Measurements from ENCODE around the gene AREG.

The AREG gene

DNA sequence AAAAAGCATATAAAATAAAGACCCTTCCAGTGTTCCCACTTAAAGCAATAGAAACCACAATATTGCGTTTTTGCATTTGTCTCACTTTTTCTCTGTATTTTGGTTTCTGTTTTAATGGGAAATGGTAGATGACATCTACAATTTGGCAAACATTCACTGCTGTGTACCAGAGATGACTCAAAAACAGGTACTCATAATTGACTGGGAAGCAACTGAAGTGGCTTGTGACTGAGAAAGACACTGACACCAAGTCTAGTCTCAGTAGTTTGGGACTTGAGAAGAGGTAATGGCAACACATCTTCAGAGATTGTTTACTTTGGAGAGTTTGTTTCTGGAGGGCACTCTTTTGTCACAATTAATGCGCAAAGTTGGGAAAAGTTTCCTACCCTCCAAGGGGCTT lies 42.0 kb downstream of the AREG start:
- Histone ChIP-seq H2AFZ (ENCODE audit: low read length) (no peak overlapping the region), H3K4me2 (ENCODE audit: low read depth, low read length, poor library complexity, severe bottlenecking) (no peak overlapping the region), H3K9me3 (ENCODE audit: insufficient read depth, low read depth, low read length) (no peaks in the 10 kb centered on the region), H3K27me3 (ENCODE audit: insufficient read depth, low read length, poor library complexity, severe bottlenecking) (no peaks in the 10 kb centered on the region), H3K4me3 (ENCODE audit: low read length, poor library complexity, severe bottlenecking) (no peak overlapping the region), H3K79me2 (ENCODE audit: insufficient read depth, low read length) (no peaks in the 10 kb centered on the region), H3K4me1 (ENCODE audit: insufficient read depth, low read length, poor library complexity, severe bottlenecking) (no peaks in the 10 kb centered on the region), H3K36me3 (ENCODE audit: insufficient read depth, low read length) (no peaks in the 10 kb centered on the region), H3F3A (ENCODE audit: low read depth) (no peaks in the 10 kb centered on the region), H3K9ac (ENCODE audit: low read depth, low read length, poor library complexity, severe bottlenecking) (no peak overlapping the region), H3K9me2 (replicated peaks; ENCODE audit: low read depth, low read length) (no peaks in the 10 kb centered on the region), H4K20me1 (ENCODE audit: insufficient read depth, low read length, poor library complexity, severe bottlenecking) (no peaks in the 10 kb centered on the region)
- TF ChIP-seq, protein P1, sequence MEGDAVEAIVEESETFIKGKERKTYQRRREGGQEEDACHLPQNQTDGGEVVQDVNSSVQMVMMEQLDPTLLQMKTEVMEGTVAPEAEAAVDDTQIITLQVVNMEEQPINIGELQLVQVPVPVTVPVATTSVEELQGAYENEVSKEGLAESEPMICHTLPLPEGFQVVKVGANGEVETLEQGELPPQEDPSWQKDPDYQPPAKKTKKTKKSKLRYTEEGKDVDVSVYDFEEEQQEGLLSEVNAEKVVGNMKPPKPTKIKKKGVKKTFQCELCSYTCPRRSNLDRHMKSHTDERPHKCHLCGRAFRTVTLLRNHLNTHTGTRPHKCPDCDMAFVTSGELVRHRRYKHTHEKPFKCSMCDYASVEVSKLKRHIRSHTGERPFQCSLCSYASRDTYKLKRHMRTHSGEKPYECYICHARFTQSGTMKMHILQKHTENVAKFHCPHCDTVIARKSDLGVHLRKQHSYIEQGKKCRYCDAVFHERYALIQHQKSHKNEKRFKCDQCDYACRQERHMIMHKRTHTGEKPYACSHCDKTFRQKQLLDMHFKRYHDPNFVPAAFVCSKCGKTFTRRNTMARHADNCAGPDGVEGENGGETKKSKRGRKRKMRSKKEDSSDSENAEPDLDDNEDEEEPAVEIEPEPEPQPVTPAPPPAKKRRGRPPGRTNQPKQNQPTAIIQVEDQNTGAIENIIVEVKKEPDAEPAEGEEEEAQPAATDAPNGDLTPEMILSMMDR (conservative IDR thresholded peaks at IDR 0.05; ENCODE audit: low read length), result no peak
- TF ChIP-seq EZH2phosphoT487 (IDR thresholded peaks at IDR 0.05; ENCODE audit: borderline replicate concordance), result no peak

DNA sequence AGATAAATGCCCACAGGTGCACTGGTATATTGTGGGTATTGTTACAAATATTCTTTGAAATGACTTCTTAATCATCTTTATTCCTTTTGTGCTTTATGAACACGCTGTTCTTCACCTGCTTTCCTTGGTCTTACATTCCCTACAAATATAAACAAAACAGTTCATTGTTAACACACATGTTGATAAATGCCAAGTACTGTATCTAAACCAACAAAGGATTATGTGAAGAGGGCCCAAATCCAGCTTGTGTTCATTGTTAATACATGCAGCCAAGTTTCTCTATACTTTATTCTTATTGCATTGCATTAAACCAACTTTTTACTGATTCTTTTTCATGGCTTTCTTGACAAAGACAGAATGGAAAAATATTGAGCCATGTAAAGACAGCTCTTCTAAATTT lies 42.8 kb downstream of the AREG start:
- no peak for TF ChIP-seq EZH2phosphoT487 (IDR thresholded peaks at IDR 0.05; ENCODE audit: borderline replicate concordance)
- TF ChIP-seq, protein P1 (conservative IDR thresholded peaks at IDR 0.05; ENCODE audit: low read length), result no peak
- H3K36me3 ChIP-seq (ENCODE audit: insufficient read depth, low read length), result no peaks in the 10 kb centered on the region
- no peaks in the 10 kb centered on the region for H3K4me1 ChIP-seq (ENCODE audit: insufficient read depth, low read length, poor library complexity, severe bottlenecking)

DNA sequence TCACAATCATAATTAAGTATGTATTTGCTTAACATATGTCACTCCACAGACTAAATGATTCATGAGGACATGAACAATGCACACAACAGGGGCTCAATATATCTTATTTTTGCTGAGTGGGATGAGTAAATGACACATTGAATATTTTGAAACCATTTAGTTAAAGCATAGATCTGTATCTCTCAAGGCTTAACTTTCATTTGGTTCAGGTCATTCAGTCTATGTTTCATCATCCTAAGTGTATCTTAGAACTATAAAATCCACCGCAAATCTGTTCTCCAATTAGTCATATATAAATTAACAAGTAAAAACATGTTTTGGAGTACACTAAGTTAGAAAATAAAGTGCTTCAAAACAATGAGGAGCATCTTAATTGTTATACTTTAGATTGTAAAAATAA lies 45.8 kb downstream of the AREG start:
- no peak for TF ChIP-seq EZH2phosphoT487 (IDR thresholded peaks at IDR 0.05; ENCODE audit: borderline replicate concordance)
- TF ChIP-seq, protein P1 (conservative IDR thresholded peaks at IDR 0.05; ENCODE audit: low read length), result no peak
- Histone ChIP-seq H3K27me3 (ENCODE audit: insufficient read depth, low read length, poor library complexity, severe bottlenecking) (no peaks in the 10 kb centered on the region), H4K20me1 (ENCODE audit: insufficient read depth, low read length, poor library complexity, severe bottlenecking) (no peaks in the 10 kb centered on the region), H3K79me2 (ENCODE audit: insufficient read depth, low read length) (no peaks in the 10 kb centered on the region), H3K36me3 (ENCODE audit: insufficient read depth, low read length) (no peaks in the 10 kb centered on the region), H3K4me2 (ENCODE audit: low read depth, low read length, poor library complexity, severe bottlenecking) (no peak overlapping the region), H2AFZ (ENCODE audit: low read length) (no peak overlapping the region), H3K9ac (ENCODE audit: low read depth, low read length, poor library complexity, severe bottlenecking) (no peak overlapping the region), H3K9me2 (replicated peaks; ENCODE audit: low read depth, low read length) (no peaks in the 10 kb centered on the region), H3K9me3 (ENCODE audit: insufficient read depth, low read depth, low read length) (no peaks in the 10 kb centered on the region), H3F3A (ENCODE audit: low read depth) (no peaks in the 10 kb centered on the region), H3K4me3 (ENCODE audit: low read length, poor library complexity, severe bottlenecking) (no peak overlapping the region), H3K4me1 (ENCODE audit: insufficient read depth, low read length, poor library complexity, severe bottlenecking) (no peaks in the 10 kb centered on the region)

More for the DNA sequence above, 42.8 kb downstream of the AREG start:
- no peak overlapping the region for H3K4me2 ChIP-seq (ENCODE audit: low read depth, low read length, poor library complexity, severe bottlenecking)
- H3K4me3 ChIP-seq (ENCODE audit: low read length, poor library complexity, severe bottlenecking), result no peak overlapping the region
- no peaks in the 10 kb centered on the region for H3F3A ChIP-seq (ENCODE audit: low read depth)
- no peak overlapping the region for H3K9ac ChIP-seq (ENCODE audit: low read depth, low read length, poor library complexity, severe bottlenecking)
- no peaks in the 10 kb centered on the region for H3K9me2 ChIP-seq (replicated peaks; ENCODE audit: low read depth, low read length)
- no peaks in the 10 kb centered on the region for H3K9me3 ChIP-seq (ENCODE audit: insufficient read depth, low read depth, low read length)
- H2AFZ ChIP-seq (ENCODE audit: low read length), result no peak overlapping the region
- no peaks in the 10 kb centered on the region for H3K79me2 ChIP-seq (ENCODE audit: insufficient read depth, low read length)
- no peaks in the 10 kb centered on the region for H3K27me3 ChIP-seq (ENCODE audit: insufficient read depth, low read length, poor library complexity, severe bottlenecking)
- H4K20me1 ChIP-seq (ENCODE audit: insufficient read depth, low read length, poor library complexity, severe bottlenecking), result no peaks in the 10 kb centered on the region
